ENCODE measurements around the gene GPR183.

DNA sequence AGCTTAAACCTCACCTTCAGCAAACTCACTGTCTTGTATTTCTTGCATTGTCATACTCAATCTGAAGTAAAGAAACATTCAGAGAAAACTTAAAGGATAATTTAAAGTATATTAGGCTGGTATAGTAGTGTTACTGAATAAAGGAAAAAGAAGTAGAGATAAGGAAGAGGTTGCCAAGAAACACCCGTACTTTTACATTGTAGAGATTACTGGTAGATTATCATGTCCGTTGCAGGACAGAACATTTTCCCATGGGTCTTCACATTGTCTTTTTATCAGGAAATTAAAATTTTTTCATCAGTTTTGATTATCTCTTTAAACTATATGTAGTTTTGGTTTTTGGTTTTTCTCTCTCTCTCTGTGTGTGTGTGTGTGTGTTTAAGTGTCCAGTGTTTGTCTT, 19.9 kb upstream of the GPR183 start:
- TF ChIP-seq POLR2AphosphoS5 (IDR thresholded peaks at IDR 0.05; ENCODE audit: insufficient read depth in 1 of 2, low read depth in 1 of 2): no peak
- TF ChIP-seq, protein P1, sequence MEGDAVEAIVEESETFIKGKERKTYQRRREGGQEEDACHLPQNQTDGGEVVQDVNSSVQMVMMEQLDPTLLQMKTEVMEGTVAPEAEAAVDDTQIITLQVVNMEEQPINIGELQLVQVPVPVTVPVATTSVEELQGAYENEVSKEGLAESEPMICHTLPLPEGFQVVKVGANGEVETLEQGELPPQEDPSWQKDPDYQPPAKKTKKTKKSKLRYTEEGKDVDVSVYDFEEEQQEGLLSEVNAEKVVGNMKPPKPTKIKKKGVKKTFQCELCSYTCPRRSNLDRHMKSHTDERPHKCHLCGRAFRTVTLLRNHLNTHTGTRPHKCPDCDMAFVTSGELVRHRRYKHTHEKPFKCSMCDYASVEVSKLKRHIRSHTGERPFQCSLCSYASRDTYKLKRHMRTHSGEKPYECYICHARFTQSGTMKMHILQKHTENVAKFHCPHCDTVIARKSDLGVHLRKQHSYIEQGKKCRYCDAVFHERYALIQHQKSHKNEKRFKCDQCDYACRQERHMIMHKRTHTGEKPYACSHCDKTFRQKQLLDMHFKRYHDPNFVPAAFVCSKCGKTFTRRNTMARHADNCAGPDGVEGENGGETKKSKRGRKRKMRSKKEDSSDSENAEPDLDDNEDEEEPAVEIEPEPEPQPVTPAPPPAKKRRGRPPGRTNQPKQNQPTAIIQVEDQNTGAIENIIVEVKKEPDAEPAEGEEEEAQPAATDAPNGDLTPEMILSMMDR (IDR thresholded peaks at IDR 0.05): no peak

All from vagina (tissue), 2 donors.